T-helper 22 cell (primary cell): Measurements from ENCODE around the gene HOXD1.

ENCODE experiments used
- DNase-seq: peaks from one replicate; pipeline ENCODE4 v3.0.0-alpha.2; 2020; ENCODE audit warnings: low read depth

HOXD1 gene

GRCh38 chr2:176184749-176185148, 3.7 kb upstream of the HOXD1 start:
- DNase-seq: no peak

- no peak for DNase-seq
These were observed 2.4 kb upstream of the HOXD1 start for GRCh38 chr2:176186024-176186423.

GRCh38 chr2:176187200-176187898, 1.1 kb upstream of the HOXD1 start:
- no peak for DNase-seq

GRCh38 chr2:176188774-176189680, 559 bp downstream of the HOXD1 start:
- DNase-seq: no peak

- DNase-seq: no peak
These were observed 1.5 kb downstream of the HOXD1 start for GRCh38 chr2:176189681-176190641.

- DNase-seq: no peak
These were observed 3.9 kb downstream of the HOXD1 start for GRCh38 chr2:176192351-176192750.

- no peak for DNase-seq
These were observed 4.6 kb downstream of the HOXD1 start for GRCh38 chr2:176193048-176193447.

- no peak for DNase-seq
These were observed 11.4 kb downstream of the HOXD1 start for GRCh38 chr2:176199902-176200301.

- DNase-seq: no peak
These were observed 12.5 kb downstream of the HOXD1 start for GRCh38 chr2:176200971-176201370.

- DNase-seq: no peak
These were observed 14.0 kb downstream of the HOXD1 start for GRCh38 chr2:176202491-176202890.

GRCh38 chr2:176205126-176205525, 16.7 kb downstream of the HOXD1 start:
- DNase-seq: no peak

- no peak for DNase-seq
These were observed 17.7 kb downstream of the HOXD1 start for GRCh38 chr2:176206136-176206535.

- no peak for DNase-seq
These were observed 18.2 kb downstream of the HOXD1 start for GRCh38 chr2:176206682-176207081.

- DNase-seq: no peak
These were observed 22.6 kb downstream of the HOXD1 start for GRCh38 chr2:176211110-176211509.

- no peak for DNase-seq
These were observed 23.8 kb downstream of the HOXD1 start for GRCh38 chr2:176212276-176212675.

GRCh38 chr2:176213406-176213805, 24.9 kb downstream of the HOXD1 start:
- no peak for DNase-seq

GRCh38 chr2:176227874-176228273, 39.4 kb downstream of the HOXD1 start:
- no peak for DNase-seq

- no peak for DNase-seq
These were observed 45.7 kb downstream of the HOXD1 start for GRCh38 chr2:176234156-176234555.

GRCh38 chr2:176234940-176235339, 46.5 kb downstream of the HOXD1 start:
- no peak for DNase-seq

- DNase-seq: no peak
These were observed 49.0 kb downstream of the HOXD1 start for GRCh38 chr2:176237456-176237855.

- DNase-seq: no peak
These were observed 50.6 kb downstream of the HOXD1 start for GRCh38 chr2:176239031-176239430.

GRCh38 chr2:176240301-176240700, 51.8 kb downstream of the HOXD1 start:
- no peak for DNase-seq
